OCI-LY3 (cell line): ENCODE data around the gene FRG1.
A peak's percentile ranks its signal among the peaks of the same experiment; 100 is the strongest.
"Not testable (repeated sequence)": the region's sequence is repeated elsewhere in the genome, so short reads cannot be mapped to it uniquely, and the experiment has no call there.

Source experiments
- H2AFZ ChIP-seq: fragments of 200-600, 300-600 bp; shearing (Covaris generic); 2 replicates; pipeline ENCODE4 v1.6.0; 2014; ENCODE audit warnings: antibody characterized with exemption, low read depth, low read length
- H3K27ac ChIP-seq: fragments of 200-600, 300-600 bp; sonication (generic); 2 replicates; pipeline ENCODE4 v1.5.1; 2014; ENCODE audit warnings: mild to moderate bottlenecking, low read length, moderate library complexity, mixed read lengths
- H3K27me3 ChIP-seq: fragments of 200-600, 300-600 bp; sonication (generic); 2 replicates; pipeline ENCODE4 v1.6.1; 2014; ENCODE audit warnings: low read depth, low read length, mixed read lengths
- H3K36me3 ChIP-seq: fragments of 200-600, 300-600 bp; sonication (generic); replicated peaks from 2 replicates; pipeline ENCODE3; 2014; ENCODE audit warnings: low read depth, low read length, mixed read lengths
- H3K4me1 ChIP-seq: fragments of 300-600, 200-600 bp; sonication (generic); 2 replicates; pipeline ENCODE4 v1.6.1; 2014; ENCODE audit warnings: low read length, mixed read lengths
- H3K4me2 ChIP-seq: fragments of 200-600, 300-600 bp; sonication (generic); 2 replicates; pipeline ENCODE4 v1.6.1; 2014; ENCODE audit warnings: low read length, mixed read lengths
- H3K4me3 ChIP-seq: fragments of 300-600, 200-600 bp; sonication (generic); 2 replicates; pipeline ENCODE4 v1.5.1; 2014; ENCODE audit warnings: antibody characterized with exemption, mild to moderate bottlenecking, low read length, moderate library complexity
- H3K79me2 ChIP-seq: fragments of 300-600, 200-600 bp; shearing (Covaris generic); 2 replicates; pipeline ENCODE4 v1.6.1; 2014; ENCODE audit warnings: mild to moderate bottlenecking, low read length, mixed read lengths
- H3K9ac ChIP-seq: fragments of 300-600, 200-600 bp; shearing (Covaris generic); 2 replicates; pipeline ENCODE4 v1.6.0; 2014; ENCODE audit warnings: mild to moderate bottlenecking, low read length, moderate library complexity
- H3K9me3 ChIP-seq: fragments of 200-600, 300-600 bp; shearing (Covaris generic); 2 replicates; pipeline ENCODE4 v1.6.1; 2014; ENCODE audit warnings: low read length, mixed read lengths; ENCODE audit not compliant: insufficient read depth
- H4K20me1 ChIP-seq: fragments of 200-600, 300-600 bp; sonication (generic); 2 replicates; pipeline ENCODE4 v1.6.1; 2016; ENCODE audit warnings: low read length, mixed read lengths; ENCODE audit not compliant: insufficient read depth
- EZH2phosphoT487 ChIP-seq: fragments of 200-600 bp; shearing (Covaris generic); IDR thresholded peaks from 2 replicates; pipeline ENCODE4 v1.6.1; 2018; ENCODE audit warnings: antibody characterized with exemption, mixed run types, low read depth
- TF ChIP-seq, protein P1 (sequence below): fragments of 200-600, 300-600 bp; sonication (generic); IDR thresholded peaks from 2 replicates; pipeline ENCODE4 v1.5.1; 2014; ENCODE audit warnings: antibody characterized with exemption, low read length, low read depth

Gene FRG1

DNA sequence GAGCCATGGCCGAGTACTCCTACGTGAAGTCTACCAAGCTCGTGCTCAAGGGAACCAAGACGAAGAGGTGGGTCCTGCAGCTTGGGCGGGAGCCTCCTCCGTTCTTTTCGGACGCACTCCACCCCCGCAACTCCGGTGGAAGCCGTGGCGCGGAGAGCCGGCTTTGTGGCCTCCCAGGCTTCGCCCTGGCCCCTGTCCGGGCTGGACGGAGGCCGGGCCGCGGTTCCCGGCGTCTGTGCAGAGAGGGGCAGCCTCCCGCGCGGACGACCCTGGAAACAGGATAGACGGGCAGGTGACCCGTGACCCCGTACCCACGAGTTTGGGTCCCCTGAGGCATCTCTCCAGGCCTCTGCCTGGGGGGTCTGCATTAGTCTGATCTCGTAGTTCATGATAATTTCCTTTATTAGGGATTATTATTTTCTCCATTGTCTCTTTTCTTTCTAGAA lies 356 bp downstream of the FRG1 start:
- Histone ChIP-seq H4K20me1 (no peaks in the 10 kb centered on the region), H3K4me3 (peak overlapping the region; percentile 77), H3K4me1 (no peaks in the 10 kb centered on the region), H3K27ac (peak overlapping the region; percentile 42; the same call in 1 of the 2 replicates), H2AFZ (no peak overlapping the region), H3K36me3 (no peaks in the 10 kb centered on the region), H3K27me3 (no peaks in the 10 kb centered on the region), H3K9me3 (no peaks in the 10 kb centered on the region), H3K4me2 (peak overlapping the region; percentile 48), H3K9ac (peak overlapping the region; percentile 50), H3K79me2 (peaks cover 14% of the 10 kb centered on the region)
- no peak for TF ChIP-seq EZH2phosphoT487
- TF ChIP-seq, protein P1, sequence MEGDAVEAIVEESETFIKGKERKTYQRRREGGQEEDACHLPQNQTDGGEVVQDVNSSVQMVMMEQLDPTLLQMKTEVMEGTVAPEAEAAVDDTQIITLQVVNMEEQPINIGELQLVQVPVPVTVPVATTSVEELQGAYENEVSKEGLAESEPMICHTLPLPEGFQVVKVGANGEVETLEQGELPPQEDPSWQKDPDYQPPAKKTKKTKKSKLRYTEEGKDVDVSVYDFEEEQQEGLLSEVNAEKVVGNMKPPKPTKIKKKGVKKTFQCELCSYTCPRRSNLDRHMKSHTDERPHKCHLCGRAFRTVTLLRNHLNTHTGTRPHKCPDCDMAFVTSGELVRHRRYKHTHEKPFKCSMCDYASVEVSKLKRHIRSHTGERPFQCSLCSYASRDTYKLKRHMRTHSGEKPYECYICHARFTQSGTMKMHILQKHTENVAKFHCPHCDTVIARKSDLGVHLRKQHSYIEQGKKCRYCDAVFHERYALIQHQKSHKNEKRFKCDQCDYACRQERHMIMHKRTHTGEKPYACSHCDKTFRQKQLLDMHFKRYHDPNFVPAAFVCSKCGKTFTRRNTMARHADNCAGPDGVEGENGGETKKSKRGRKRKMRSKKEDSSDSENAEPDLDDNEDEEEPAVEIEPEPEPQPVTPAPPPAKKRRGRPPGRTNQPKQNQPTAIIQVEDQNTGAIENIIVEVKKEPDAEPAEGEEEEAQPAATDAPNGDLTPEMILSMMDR: no peak

DNA sequence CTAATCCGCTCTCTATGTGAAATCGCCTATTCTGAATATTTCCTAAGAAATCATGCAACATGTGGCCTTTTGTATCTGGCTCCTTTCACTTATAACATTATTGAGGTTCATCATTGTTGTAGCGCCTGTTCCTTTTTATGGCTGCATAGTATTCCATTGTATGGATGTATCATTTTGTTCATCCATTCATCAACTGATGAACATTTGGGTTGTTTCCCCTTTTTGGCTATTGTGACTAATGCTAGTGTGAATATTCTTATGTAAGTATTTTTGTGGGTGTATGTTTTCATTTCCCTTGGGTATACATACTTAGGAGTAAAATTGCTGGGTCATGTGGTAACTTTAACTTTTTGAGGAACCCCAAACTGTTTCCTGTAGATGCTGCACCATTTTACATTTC lies 1.7 kb downstream of the FRG1 start:
- H4K20me1 ChIP-seq, H2AFZ ChIP-seq, H3K4me1 ChIP-seq, H3K36me3 ChIP-seq, H3K9ac ChIP-seq, H3K27me3 ChIP-seq, H3K27ac ChIP-seq, H3K4me3 ChIP-seq, H3K4me2 ChIP-seq, H3K9me3 ChIP-seq: not testable (repeated sequence)
- H3K79me2 ChIP-seq: peaks cover 14% of the 10 kb centered on the region

DNA sequence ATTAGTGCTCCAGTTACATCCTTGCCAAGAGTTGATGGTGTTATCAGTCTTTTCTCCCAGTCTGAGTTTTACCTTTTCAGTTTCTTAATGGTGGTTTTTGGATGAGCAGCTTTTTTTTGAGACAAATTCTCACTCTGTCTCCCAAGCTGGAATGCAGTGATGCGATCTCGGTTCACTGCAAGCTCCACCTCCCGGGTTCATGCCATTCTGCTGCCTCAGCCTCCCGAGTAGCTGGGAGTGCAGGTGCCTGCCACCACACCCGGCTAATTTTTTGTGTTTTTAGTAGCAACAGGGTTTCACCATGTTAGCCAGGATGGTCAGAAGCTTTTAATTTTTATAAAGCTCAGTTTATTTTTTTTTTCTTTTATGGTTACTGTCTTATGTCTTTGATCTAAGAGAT lies 3.4 kb downstream of the FRG1 start:
- not testable (repeated sequence) for H2AFZ ChIP-seq, H3K27ac ChIP-seq, H4K20me1 ChIP-seq, H3K4me3 ChIP-seq, H3K4me2 ChIP-seq, H3K27me3 ChIP-seq, H3K4me1 ChIP-seq, H3K9me3 ChIP-seq, H3K9ac ChIP-seq, H3K36me3 ChIP-seq
- H3K79me2 ChIP-seq: peaks cover 14% of the 10 kb centered on the region

DNA sequence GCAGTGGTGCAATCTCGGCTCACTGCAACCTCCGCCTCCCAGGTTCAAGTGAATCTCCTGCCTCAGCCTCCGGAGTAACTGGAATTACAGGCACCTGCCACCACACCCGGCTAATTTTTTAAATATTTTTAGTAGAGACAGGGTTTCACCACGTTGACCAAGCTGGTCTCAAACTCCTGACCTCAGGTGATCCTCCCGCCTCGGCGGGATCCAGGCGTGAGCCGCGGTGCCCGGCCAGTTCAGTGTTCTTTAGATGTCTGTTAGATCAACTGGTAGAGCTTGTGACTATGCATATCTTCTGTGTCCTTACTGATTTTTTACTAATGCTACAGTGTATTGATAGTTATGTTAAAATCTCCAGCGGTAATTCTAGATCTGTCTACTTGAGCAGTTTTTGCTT lies 6.2 kb downstream of the FRG1 start:
- H4K20me1 ChIP-seq, H3K4me1 ChIP-seq: not testable (repeated sequence)

DNA sequence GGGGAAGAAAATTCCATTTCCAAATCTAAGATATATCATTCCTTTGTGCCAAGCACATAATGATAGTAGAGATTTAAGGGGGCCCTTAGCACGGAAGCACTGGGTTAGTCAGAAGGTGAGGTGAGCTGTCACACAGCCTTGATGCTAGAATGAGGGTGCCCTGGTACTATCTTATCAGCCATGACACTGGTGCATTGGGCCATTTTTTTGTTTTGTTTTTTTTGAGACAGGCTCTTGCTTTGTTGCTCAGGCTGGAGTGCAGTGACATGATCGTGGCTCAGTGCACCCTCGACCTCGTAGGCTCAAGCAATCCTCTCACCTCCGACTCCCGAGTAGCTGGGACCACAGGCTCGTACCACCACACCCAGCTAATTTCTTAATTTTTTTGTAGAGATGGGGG lies 7.8 kb downstream of the FRG1 start:
- not testable (repeated sequence) for H3K4me1 ChIP-seq, H3K27me3 ChIP-seq, H3K4me2 ChIP-seq, H3K79me2 ChIP-seq, H3K27ac ChIP-seq, H3K9ac ChIP-seq, H3K4me3 ChIP-seq, H3K36me3 ChIP-seq, H2AFZ ChIP-seq, H4K20me1 ChIP-seq, H3K9me3 ChIP-seq

More for the DNA sequence above, 6.2 kb downstream of the FRG1 start:
- not testable (repeated sequence) for H3K27ac ChIP-seq, H3K4me3 ChIP-seq, H3K36me3 ChIP-seq, H2AFZ ChIP-seq, H3K9ac ChIP-seq, H3K9me3 ChIP-seq, H3K27me3 ChIP-seq, H3K79me2 ChIP-seq, H3K4me2 ChIP-seq

DNA sequence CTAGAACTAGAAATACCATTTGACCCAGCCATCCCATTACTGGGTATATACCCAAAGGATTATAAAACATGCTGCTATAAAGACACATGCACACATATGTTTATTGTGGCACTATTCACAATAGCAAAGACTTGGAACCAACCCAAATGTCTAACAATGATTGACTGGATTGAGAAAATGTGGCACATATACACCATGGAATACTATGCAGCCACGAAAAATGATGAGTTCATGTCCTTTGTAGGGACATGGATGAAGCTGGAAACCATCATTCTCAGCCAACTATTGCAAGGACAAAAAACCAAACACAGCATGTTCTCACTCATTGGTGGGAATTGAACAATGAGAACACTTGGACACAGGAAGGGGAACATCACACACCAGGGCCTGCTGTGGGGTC lies 28.6 kb downstream of the FRG1 start:
- not testable (repeated sequence) for H3K9ac ChIP-seq, H3K4me2 ChIP-seq, H3K9me3 ChIP-seq, H3K27ac ChIP-seq, H3K27me3 ChIP-seq, H3K36me3 ChIP-seq, H2AFZ ChIP-seq, H3K4me3 ChIP-seq, H3K4me1 ChIP-seq, H4K20me1 ChIP-seq, H3K79me2 ChIP-seq
